ENCODE results near the gene RPGRIP1L.

Gene RPGRIP1L

DNA sequence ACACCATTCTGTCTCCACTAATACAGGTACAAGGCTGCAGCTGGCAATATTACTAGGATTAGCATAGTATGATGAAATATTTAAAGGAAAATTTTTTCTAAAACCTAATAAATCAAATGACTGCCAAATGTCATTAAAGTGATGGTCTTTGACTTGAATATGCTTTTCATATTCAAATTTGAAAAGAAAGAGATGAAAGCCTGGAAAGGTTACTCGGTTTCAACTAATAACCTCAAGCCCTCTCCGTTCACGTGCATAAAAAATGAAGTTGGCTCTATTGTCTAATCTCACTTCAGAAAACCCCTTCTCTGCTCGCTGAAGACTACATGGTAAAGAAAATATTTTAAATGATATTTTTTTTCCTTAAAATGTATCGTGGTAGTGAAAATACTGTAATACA is 83.2 kb downstream of the RPGRIP1L start:
- H3K4me3 ChIP-seq (replicated peaks; ENCODE audit: insufficient read depth, low read length), result no peak overlapping the region
- no peaks in the 10 kb centered on the region for H3K27me3 ChIP-seq (ENCODE audit: insufficient read depth, poor library complexity, severe bottlenecking)
- TF ChIP-seq POLR2AphosphoS5 (IDR thresholded peaks at IDR 0.05; ENCODE audit: low read depth) (no peak), GABPA (IDR thresholded peaks at IDR 0.05; ENCODE audit: low read depth) (no peak), SPI1 (IDR thresholded peaks at IDR 0.05; ENCODE audit: borderline replicate concordance, low read depth) (no peak)
- TF ChIP-seq, protein P1, sequence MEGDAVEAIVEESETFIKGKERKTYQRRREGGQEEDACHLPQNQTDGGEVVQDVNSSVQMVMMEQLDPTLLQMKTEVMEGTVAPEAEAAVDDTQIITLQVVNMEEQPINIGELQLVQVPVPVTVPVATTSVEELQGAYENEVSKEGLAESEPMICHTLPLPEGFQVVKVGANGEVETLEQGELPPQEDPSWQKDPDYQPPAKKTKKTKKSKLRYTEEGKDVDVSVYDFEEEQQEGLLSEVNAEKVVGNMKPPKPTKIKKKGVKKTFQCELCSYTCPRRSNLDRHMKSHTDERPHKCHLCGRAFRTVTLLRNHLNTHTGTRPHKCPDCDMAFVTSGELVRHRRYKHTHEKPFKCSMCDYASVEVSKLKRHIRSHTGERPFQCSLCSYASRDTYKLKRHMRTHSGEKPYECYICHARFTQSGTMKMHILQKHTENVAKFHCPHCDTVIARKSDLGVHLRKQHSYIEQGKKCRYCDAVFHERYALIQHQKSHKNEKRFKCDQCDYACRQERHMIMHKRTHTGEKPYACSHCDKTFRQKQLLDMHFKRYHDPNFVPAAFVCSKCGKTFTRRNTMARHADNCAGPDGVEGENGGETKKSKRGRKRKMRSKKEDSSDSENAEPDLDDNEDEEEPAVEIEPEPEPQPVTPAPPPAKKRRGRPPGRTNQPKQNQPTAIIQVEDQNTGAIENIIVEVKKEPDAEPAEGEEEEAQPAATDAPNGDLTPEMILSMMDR (IDR thresholded peaks at IDR 0.05; ENCODE audit: insufficient read depth, low read length), result no peak
- TF ChIP-seq, protein P2, sequence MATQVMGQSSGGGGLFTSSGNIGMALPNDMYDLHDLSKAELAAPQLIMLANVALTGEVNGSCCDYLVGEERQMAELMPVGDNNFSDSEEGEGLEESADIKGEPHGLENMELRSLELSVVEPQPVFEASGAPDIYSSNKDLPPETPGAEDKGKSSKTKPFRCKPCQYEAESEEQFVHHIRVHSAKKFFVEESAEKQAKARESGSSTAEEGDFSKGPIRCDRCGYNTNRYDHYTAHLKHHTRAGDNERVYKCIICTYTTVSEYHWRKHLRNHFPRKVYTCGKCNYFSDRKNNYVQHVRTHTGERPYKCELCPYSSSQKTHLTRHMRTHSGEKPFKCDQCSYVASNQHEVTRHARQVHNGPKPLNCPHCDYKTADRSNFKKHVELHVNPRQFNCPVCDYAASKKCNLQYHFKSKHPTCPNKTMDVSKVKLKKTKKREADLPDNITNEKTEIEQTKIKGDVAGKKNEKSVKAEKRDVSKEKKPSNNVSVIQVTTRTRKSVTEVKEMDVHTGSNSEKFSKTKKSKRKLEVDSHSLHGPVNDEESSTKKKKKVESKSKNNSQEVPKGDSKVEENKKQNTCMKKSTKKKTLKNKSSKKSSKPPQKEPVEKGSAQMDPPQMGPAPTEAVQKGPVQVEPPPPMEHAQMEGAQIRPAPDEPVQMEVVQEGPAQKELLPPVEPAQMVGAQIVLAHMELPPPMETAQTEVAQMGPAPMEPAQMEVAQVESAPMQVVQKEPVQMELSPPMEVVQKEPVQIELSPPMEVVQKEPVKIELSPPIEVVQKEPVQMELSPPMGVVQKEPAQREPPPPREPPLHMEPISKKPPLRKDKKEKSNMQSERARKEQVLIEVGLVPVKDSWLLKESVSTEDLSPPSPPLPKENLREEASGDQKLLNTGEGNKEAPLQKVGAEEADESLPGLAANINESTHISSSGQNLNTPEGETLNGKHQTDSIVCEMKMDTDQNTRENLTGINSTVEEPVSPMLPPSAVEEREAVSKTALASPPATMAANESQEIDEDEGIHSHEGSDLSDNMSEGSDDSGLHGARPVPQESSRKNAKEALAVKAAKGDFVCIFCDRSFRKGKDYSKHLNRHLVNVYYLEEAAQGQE (IDR thresholded peaks at IDR 0.05; ENCODE audit: insufficient replicate concordance, low read depth), result no peak
- no peak overlapping the region for H3K27ac ChIP-seq (replicated peaks)
- no peak for DNase-seq (ENCODE audit: low read depth in 1 of 2, low spot score in 1 of 2)

DNA sequence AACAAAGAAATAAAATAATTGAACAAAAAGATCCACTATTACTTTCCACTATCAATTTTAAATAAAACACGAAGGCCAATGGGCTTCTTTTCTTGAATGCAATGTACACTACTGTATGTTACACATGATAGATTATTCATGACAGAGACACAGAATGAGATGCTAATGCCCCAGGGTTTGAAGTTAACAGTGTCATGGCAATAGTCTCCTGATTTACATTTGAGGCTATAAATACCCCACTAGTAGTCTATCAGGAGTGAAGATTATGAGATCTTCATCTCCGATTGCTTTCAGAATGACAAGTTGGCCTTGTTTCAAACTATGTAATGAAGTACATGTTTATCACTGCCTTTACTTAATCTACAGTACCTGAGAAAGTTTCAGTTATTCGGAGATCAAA is 84.4 kb downstream of the RPGRIP1L start:
- TF ChIP-seq SPI1 (IDR thresholded peaks at IDR 0.05; ENCODE audit: borderline replicate concordance, low read depth), result no peak
- TF ChIP-seq GABPA (IDR thresholded peaks at IDR 0.05; ENCODE audit: low read depth), result no peak
- TF ChIP-seq, protein P2 (IDR thresholded peaks at IDR 0.05; ENCODE audit: insufficient replicate concordance, low read depth), result no peak
- TF ChIP-seq, protein P1 (IDR thresholded peaks at IDR 0.05; ENCODE audit: insufficient read depth, low read length), result no peak
- no peak for TF ChIP-seq POLR2AphosphoS5 (IDR thresholded peaks at IDR 0.05; ENCODE audit: low read depth)
- H3K4me3 ChIP-seq (replicated peaks; ENCODE audit: insufficient read depth, low read length), result no peak overlapping the region
- no peak for DNase-seq (ENCODE audit: low read depth in 1 of 2, low spot score in 1 of 2)
- H3K27ac ChIP-seq (replicated peaks), result no peak overlapping the region
- H3K27me3 ChIP-seq (ENCODE audit: insufficient read depth, poor library complexity, severe bottlenecking), result no peaks in the 10 kb centered on the region

DNA sequence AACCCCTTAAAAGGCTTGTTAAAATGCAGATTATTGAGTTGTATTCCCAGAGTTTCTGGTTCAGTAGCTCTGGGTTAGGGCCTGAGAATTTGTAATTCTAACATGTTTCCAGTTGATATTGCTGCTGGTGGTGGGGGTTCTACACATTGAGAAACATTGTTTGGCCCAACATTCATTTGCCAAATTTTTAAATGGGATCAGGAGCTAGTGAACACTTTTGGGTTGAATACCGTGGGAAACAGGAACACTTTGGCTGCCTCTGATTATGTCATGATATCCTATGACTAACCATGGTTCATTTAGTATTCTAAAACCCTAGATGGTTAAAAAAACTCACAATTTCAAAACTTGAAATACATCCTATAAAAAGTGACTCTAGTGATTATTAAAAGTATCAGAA is 89.3 kb downstream of the RPGRIP1L start:
- TF ChIP-seq POLR2AphosphoS5 (IDR thresholded peaks at IDR 0.05; ENCODE audit: low read depth) (no peak), SPI1 (IDR thresholded peaks at IDR 0.05; ENCODE audit: borderline replicate concordance, low read depth) (no peak), GABPA (IDR thresholded peaks at IDR 0.05; ENCODE audit: low read depth) (no peak)
- TF ChIP-seq, protein P1 (IDR thresholded peaks at IDR 0.05; ENCODE audit: insufficient read depth, low read length), result no peak
- TF ChIP-seq, protein P2 (IDR thresholded peaks at IDR 0.05; ENCODE audit: insufficient replicate concordance, low read depth), result no peak
- Histone ChIP-seq H3K27ac (replicated peaks) (no peak overlapping the region), H3K4me3 (replicated peaks; ENCODE audit: insufficient read depth, low read length) (no peak overlapping the region), H3K27me3 (ENCODE audit: insufficient read depth, poor library complexity, severe bottlenecking) (no peaks in the 10 kb centered on the region)
- DNase-seq (ENCODE audit: low read depth in 1 of 2, low spot score in 1 of 2), result no peak
